H9 (cell line): ENCODE measurements around the gene TMPRSS9. TPM values are rescaled to one million over a fixed set of nuclear protein-coding genes. Genes with fewer than 3 reads are reported as not detected.

Experiments used
- DNase-seq: peaks from one replicate; pipeline ENCODE4 v3.0.0-alpha.2; 2017
- H2AFZ ChIP-seq: one replicate; pipeline ENCODE4 v1.6.1; 2013; ENCODE audit warnings: mild to moderate bottlenecking, low read length, control low read depth, moderate library complexity
- H2AK5ac ChIP-seq: 2 replicates; pipeline ENCODE4 v1.6.1; 2013; ENCODE audit warnings: low read length, control low read depth, mixed read lengths; ENCODE audit not compliant: insufficient read length
- H2BK120ac ChIP-seq: one replicate; pipeline ENCODE4 v1.6.1; 2013; ENCODE audit warnings: low read depth, mild to moderate bottlenecking, low read length, control low read depth, inconsistent platforms; ENCODE audit not compliant: poor library complexity, severe bottlenecking
- H2BK12ac ChIP-seq: 2 replicates; pipeline ENCODE4 v1.6.1; 2013; ENCODE audit warnings: low read length, control low read depth, mixed read lengths, low read depth; ENCODE audit not compliant: insufficient read length
- H2BK15ac ChIP-seq: 2 replicates; pipeline ENCODE4 v1.6.1; 2013; ENCODE audit warnings: low read depth, low read length, control low read depth
- H2BK20ac ChIP-seq: one replicate; pipeline ENCODE4 v1.6.1; 2013; ENCODE audit warnings: low read depth, mild to moderate bottlenecking, low read length, control low read depth, inconsistent platforms; ENCODE audit not compliant: poor library complexity, severe bottlenecking
- H2BK5ac ChIP-seq: 2 replicates; pipeline ENCODE4 v1.6.1; 2013; ENCODE audit warnings: low read length, control low read depth, mixed read lengths; ENCODE audit not compliant: insufficient read length
- H3K14ac ChIP-seq: 2 replicates; pipeline ENCODE4 v1.6.1; 2013; ENCODE audit warnings: low read length, control low read depth; ENCODE audit not compliant: insufficient read depth
- H3K18ac ChIP-seq: 2 replicates; pipeline ENCODE4 v1.6.1; 2013; ENCODE audit warnings: low read depth, mild to moderate bottlenecking, mixed read lengths, low read length, control low read depth; ENCODE audit not compliant: insufficient read length
- H3K23ac ChIP-seq: 2 replicates; pipeline ENCODE4 v1.6.1; 2013; ENCODE audit warnings: low read length, control low read depth, mixed read lengths, low read depth; ENCODE audit not compliant: insufficient read length
- H3K23me2 ChIP-seq: 2 replicates; pipeline ENCODE4 v1.6.1; 2013; ENCODE audit warnings: low read depth, mild to moderate bottlenecking, mixed read lengths, low read length, control low read depth; ENCODE audit not compliant: insufficient read length, poor library complexity, severe bottlenecking
- H3K27ac ChIP-seq: 2 replicates; pipeline ENCODE4 v1.5.1; 2013; ENCODE audit warnings: low read length, control low read depth, mixed read lengths, low read depth; ENCODE audit not compliant: insufficient read length
- H3K27me3 ChIP-seq: 2 replicates; pipeline ENCODE4 v1.6.1; 2013; ENCODE audit warnings: low read length, control low read depth, inconsistent platforms; ENCODE audit not compliant: insufficient read depth
- H3K4ac ChIP-seq: 2 replicates; pipeline ENCODE4 v1.6.1; 2013; ENCODE audit warnings: low read depth, mild to moderate bottlenecking, control low read depth, inconsistent platforms, low read length, moderate library complexity
- H3K4me1 ChIP-seq: 2 replicates; pipeline ENCODE4 v1.6.1; 2013; ENCODE audit warnings: low read length, control low read depth, inconsistent platforms; ENCODE audit not compliant: insufficient read depth
- H3K4me2 ChIP-seq: 2 replicates; pipeline ENCODE4 v1.6.1; 2013; ENCODE audit warnings: low read length, control low read depth, mixed read lengths; ENCODE audit not compliant: insufficient read length, insufficient read depth
- H3K56ac ChIP-seq: 2 replicates; pipeline ENCODE4 v1.6.1; 2013; ENCODE audit warnings: low read depth, mild to moderate bottlenecking, mixed read lengths, low read length, control low read depth; ENCODE audit not compliant: insufficient read length
- H3K79me1 ChIP-seq: 2 replicates; pipeline ENCODE4 v1.6.1; 2013; ENCODE audit warnings: low read depth, mild to moderate bottlenecking, moderate library complexity, low read length, control low read depth, inconsistent platforms; ENCODE audit not compliant: insufficient read depth, poor library complexity, severe bottlenecking
- H3K79me2 ChIP-seq: 2 replicates; pipeline ENCODE4 v1.6.1; 2013; ENCODE audit warnings: low read length, control low read depth, inconsistent platforms; ENCODE audit not compliant: insufficient read depth
- H3K9ac ChIP-seq: 2 replicates; pipeline ENCODE4 v1.6.1; 2013; ENCODE audit warnings: low read length, control low read depth, mixed read lengths; ENCODE audit not compliant: insufficient read length; ENCODE audit errors: extremely low read depth
- H3K9me3 ChIP-seq: one replicate; pipeline ENCODE4 v1.6.1; 2013; ENCODE audit warnings: low read depth, low read length, inconsistent platforms; ENCODE audit not compliant: control insufficient read depth
- H3T11ph ChIP-seq: one replicate; pipeline ENCODE4 v1.6.1; 2013; ENCODE audit warnings: mild to moderate bottlenecking, low read length, control low read depth, inconsistent platforms
- H4K20me1 ChIP-seq: one replicate; pipeline ENCODE4 v1.6.1; 2013; ENCODE audit not compliant: control insufficient read depth, insufficient read length, insufficient read depth
- H4K5ac ChIP-seq: 2 replicates; pipeline ENCODE4 v1.6.1; 2013; ENCODE audit warnings: low read depth, mild to moderate bottlenecking, mixed read lengths, low read length, control low read depth; ENCODE audit not compliant: insufficient read length
- H4K8ac ChIP-seq: replicated peaks from 2 replicates; pipeline ENCODE4 v1.6.1; 2013; ENCODE audit warnings: low read length, control low read depth, mixed read lengths, low read depth; ENCODE audit not compliant: insufficient read length
- H4K91ac ChIP-seq: 2 replicates; pipeline ENCODE4 v1.6.1; 2013; ENCODE audit warnings: low read depth, mild to moderate bottlenecking, moderate library complexity, mixed read lengths, low read length, control low read depth; ENCODE audit not compliant: insufficient read length
- H3K27ac Mint-ChIP-seq, 3 experiments: 2 replicates in 2 of 3; 3 replicates in 1 of 3; pipeline ENCODE4 v1.8.0; 2020 to 2021; ENCODE audit warnings: mixed read lengths in 3 of 3, mild to moderate bottlenecking in 1 of 3, moderate library complexity in 1 of 3
- H3K27me3 Mint-ChIP-seq: 2 replicates; pipeline ENCODE4 v1.8.0; 2021; ENCODE audit warnings: low read depth, mild to moderate bottlenecking, moderate library complexity, mixed read lengths
- H3K36me3 Mint-ChIP-seq, 3 experiments: 2 replicates in 2 of 3; 3 replicates in 1 of 3; pipeline ENCODE4 v1.8.0; 2020 to 2021; ENCODE audit warnings: low read depth in 3 of 3, mixed read lengths in 3 of 3; ENCODE audit not compliant: insufficient read depth in 1 of 3
- H3K4me1 Mint-ChIP-seq, 2 experiments: 2 replicates each; pipeline ENCODE4 v1.8.0; 2020; ENCODE audit warnings: mixed read lengths in 2 of 2
- H3K4me3 Mint-ChIP-seq, 2 experiments: 2 replicates in 1 of 2; 3 replicates in 1 of 2; pipeline ENCODE4 v1.8.0; 2020 to 2021; ENCODE audit warnings: mild to moderate bottlenecking in 2 of 2, mixed read lengths in 2 of 2, moderate library complexity in 1 of 2
- H3K9me3 Mint-ChIP-seq, 2 experiments: 2 replicates in 1 of 2; 3 replicates in 1 of 2; pipeline ENCODE4 v1.8.0; 2020; ENCODE audit warnings: mild to moderate bottlenecking in 2 of 2, mixed read lengths in 2 of 2, moderate library complexity in 1 of 2
- whole genome bisulfite sequencing: extraction: QIAGEN DNeasy Blood & Tissue Kit; methylation state at CpG from one replicate; pipeline ENCODE4 v1.1.7; 2013; ENCODE audit warnings: missing lambda C conversion rate, low lambda C conversion rate, mixed read lengths; ENCODE audit not compliant: insufficient read length; ENCODE audit errors: extremely low coverage; 5-methylcytosine and 5-hydroxymethylcytosine counted together
- total RNA-seq: library from RNA; stranded (reverse); gene quantifications from 2 replicates; pipeline ENCODE4 v1.2.1, GENCODE V29; 2021
- TF ChIP-seq, protein P1 (sequence below): fragments of 200-600 bp; sonication (generic); conservative IDR thresholded peaks from 3 replicates; pipeline ENCODE4 v1.8.0; 2021; ENCODE audit warnings: antibody characterized with exemption, mild to moderate bottlenecking

The TMPRSS9 gene
- total RNA-seq, 1 experiment from 2014 or later: 0.24 TPM

DNA sequence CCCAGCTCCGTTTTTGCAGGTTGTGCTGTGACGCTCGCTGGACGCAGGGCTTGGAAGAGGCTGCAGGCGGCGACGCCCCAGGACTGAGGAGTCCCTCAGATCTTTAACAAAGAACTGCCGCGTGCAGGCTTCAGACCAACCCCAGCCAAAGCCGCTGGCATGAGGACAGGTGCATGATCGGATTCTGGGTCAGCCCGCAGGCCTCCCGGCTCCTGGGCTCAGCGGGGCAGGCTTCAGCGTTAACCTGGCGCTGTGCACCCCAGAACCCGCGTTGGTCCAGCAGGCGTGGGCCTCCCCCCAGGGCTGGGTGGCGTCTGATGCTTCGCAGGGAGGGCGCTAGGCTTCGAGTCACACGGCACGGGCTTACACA is 68.2 kb downstream of the TMPRSS9 start:
- H2BK20ac ChIP-seq: no peak overlapping the region
- WGBS: no CpG with 5 or more reads among the region's 25 CpGs
- Mint-ChIP-seq H3K27me3 (peaks cover 2% of the 10 kb centered on the region; the same call in 1 of the 2 replicates), H3K27ac (peak overlapping the region; percentile 98 to 99 (median 99)), H3K4me3 (peak overlapping the region; percentile 91 to 93), H3K36me3 (peaks cover 6 to 34% (median 33%) of the 10 kb centered on the region in 3 experiments; a peak in 6 of 7 replicates), H3K4me1 (peaks cover 16 to 26% of the 10 kb centered on the region in 2 experiments), H3K9me3 (no peaks in the 10 kb centered on the region)
- TF ChIP-seq, protein P1, sequence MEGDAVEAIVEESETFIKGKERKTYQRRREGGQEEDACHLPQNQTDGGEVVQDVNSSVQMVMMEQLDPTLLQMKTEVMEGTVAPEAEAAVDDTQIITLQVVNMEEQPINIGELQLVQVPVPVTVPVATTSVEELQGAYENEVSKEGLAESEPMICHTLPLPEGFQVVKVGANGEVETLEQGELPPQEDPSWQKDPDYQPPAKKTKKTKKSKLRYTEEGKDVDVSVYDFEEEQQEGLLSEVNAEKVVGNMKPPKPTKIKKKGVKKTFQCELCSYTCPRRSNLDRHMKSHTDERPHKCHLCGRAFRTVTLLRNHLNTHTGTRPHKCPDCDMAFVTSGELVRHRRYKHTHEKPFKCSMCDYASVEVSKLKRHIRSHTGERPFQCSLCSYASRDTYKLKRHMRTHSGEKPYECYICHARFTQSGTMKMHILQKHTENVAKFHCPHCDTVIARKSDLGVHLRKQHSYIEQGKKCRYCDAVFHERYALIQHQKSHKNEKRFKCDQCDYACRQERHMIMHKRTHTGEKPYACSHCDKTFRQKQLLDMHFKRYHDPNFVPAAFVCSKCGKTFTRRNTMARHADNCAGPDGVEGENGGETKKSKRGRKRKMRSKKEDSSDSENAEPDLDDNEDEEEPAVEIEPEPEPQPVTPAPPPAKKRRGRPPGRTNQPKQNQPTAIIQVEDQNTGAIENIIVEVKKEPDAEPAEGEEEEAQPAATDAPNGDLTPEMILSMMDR: no peak
- H2BK15ac ChIP-seq: no peak overlapping the region
- no peak overlapping the region for H3K9ac ChIP-seq
- no peaks in the 10 kb centered on the region; the same call in 1 of the 2 replicates for H3K4me1 ChIP-seq
- H3K27ac ChIP-seq: peak overlapping the region; percentile 21
- H4K20me1 ChIP-seq: no peaks in the 10 kb centered on the region
- no peak overlapping the region for H4K5ac ChIP-seq
- peak overlapping the region; percentile 68 for H3K14ac ChIP-seq
- peak overlapping the region; percentile 31 for H3K18ac ChIP-seq
- peaks cover 9% of the 10 kb centered on the region for H3K23me2 ChIP-seq
- H3K9me3 ChIP-seq: no peaks in the 10 kb centered on the region
- H2AFZ ChIP-seq: no peak overlapping the region
- H4K91ac ChIP-seq: no peak overlapping the region
- H2BK5ac ChIP-seq: no peak overlapping the region
- no peak overlapping the region for H3T11ph ChIP-seq
- H3K27me3 ChIP-seq: no peaks in the 10 kb centered on the region
- no peak overlapping the region for H2BK120ac ChIP-seq
- peak; percentile 77 for DNase-seq
- H3K23ac ChIP-seq: no peak overlapping the region
- peaks cover 2% of the 10 kb centered on the region; the same call in 1 of the 2 replicates for H3K79me2 ChIP-seq
- no peak overlapping the region for H3K56ac ChIP-seq
- H2AK5ac ChIP-seq: no peak overlapping the region
- no peaks in the 10 kb centered on the region for H3K79me1 ChIP-seq
- H3K4me2 ChIP-seq: peak overlapping the region; percentile 60
- no peak overlapping the region for H3K4ac ChIP-seq
- no peak overlapping the region for H2BK12ac ChIP-seq
- no peak overlapping the region for H4K8ac ChIP-seq
